Epithelial cell of alveolus of lung (primary cell): Measurements from ENCODE around the gene TMEM92. TPM values are rescaled to one million over a fixed set of nuclear protein-coding genes. Genes with fewer than 3 reads are reported as not detected.

ENCODE experiments used
- total RNA-seq: library from RNA; depleted of rRNA; stranded (reverse); fragments of >200 nt; gene quantifications from 2 replicates; pipeline ENCODE4 v1.2.1, GENCODE V29; 2015

TMEM92 gene
- 0.16 and 1.4 TPM in 2 replicates for total RNA-seq

GRCh38 chr17:50274142-50274896 lies at the start of gene TMEM92:
Gene TMEM92, plus strand, starts transcription at chr17:50274466. Its CDS starts 36 bp downstream, at chr17:50274502.

Other genes starting within 250 kb of the TMEM92 start
- gene ITGA3, start 218.4 kb upstream of the TMEM92 start, total RNA-seq = 21.9 and 163 TPM in 2 replicates
- gene PDK2, start 179.1 kb upstream of the TMEM92 start, total RNA-seq = 19.8 and 28.4 TPM in 2 replicates
- gene SAMD14, start 144.3 kb upstream of the TMEM92 start, total RNA-seq = 7.4 and 10.7 TPM in 2 replicates
- gene PPP1R9B, start 123.8 kb upstream of the TMEM92 start, total RNA-seq = 31.7 and 41.8 TPM in 2 replicates
- 0.32 TPM in 1 of 2 replicates, not detected in the other for gene SGCA, start 108.5 kb upstream of the TMEM92 start, total RNA-seq
- gene COL1A1, start 72.8 kb upstream of the TMEM92 start, total RNA-seq = 2,527 and 2,573 TPM in 2 replicates
- gene XYLT2, start 71.7 kb downstream of the TMEM92 start, total RNA-seq = 27.0 and 54.8 TPM in 2 replicates
- gene MRPL27, start 98.7 kb downstream of the TMEM92 start, total RNA-seq = 63.2 and 76.4 TPM in 2 replicates
- 1.7 and 4.5 TPM in 2 replicates for gene EME1, start 98.8 kb downstream of the TMEM92 start, total RNA-seq
- gene LRRC59, start 123.1 kb downstream of the TMEM92 start, total RNA-seq = 92.0 and 210 TPM in 2 replicates
- gene ACSF2, start 151.8 kb downstream of the TMEM92 start, total RNA-seq = 16.9 and 37.1 TPM in 2 replicates
- not detected in 2 replicates for gene CHAD, start 194.4 kb downstream of the TMEM92 start, total RNA-seq
- 13.3 and 21.5 TPM in 2 replicates for gene RSAD1, start 204.4 kb downstream of the TMEM92 start, total RNA-seq
- 0.78 and 0.80 TPM in 2 replicates for gene MYCBPAP, start 234.0 kb downstream of the TMEM92 start, total RNA-seq